SU-DHL-6 (cell line): ENCODE results near the gene REM2.

Experiments used
- CTCF ChIP-seq: fragments of 200-600 bp; sonication (generic); IDR thresholded peaks from one replicate; pipeline ENCODE4 v1.5.1; 2017; ENCODE audit warnings: antibody characterized with exemption, mild to moderate bottlenecking, low read length, moderate library complexity; ENCODE audit not compliant: insufficient read depth, poor library complexity, severe bottlenecking
- EZH2phosphoT487 ChIP-seq: fragments of 200-600 bp; sonication (generic), shearing (Covaris generic); conservative IDR thresholded peaks from 2 replicates; pipeline ENCODE4 v1.6.1; 2018; ENCODE audit warnings: mild to moderate bottlenecking, antibody characterized with exemption, low read length, moderate library complexity, mixed read lengths

GRCh38 chr14:22850944-22851764, 31.9 kb upstream of the REM2 start:
- TF ChIP-seq EZH2phosphoT487 (no peak), CTCF (no peak)
